NCI-H2196 treated with DMSO at 0.1 percent for 48 hours (cell line): ENCODE results near the gene GLE1.

Experiments
- DNase-seq: peaks from one replicate; lab custom pipeline; 2025; ENCODE audit not compliant: unreplicated experiment; lab: John Stamatoyannopoulos, UW

GLE1 gene

GRCh38 chr9:128588581-128589233 is 84.2 kb downstream of the GLE1 start:
- DNase-seq: no peak
